H1 (cell line): Measurements from ENCODE around the gene CLDN2. TPM values are rescaled to one million over a fixed set of nuclear protein-coding genes. Genes with fewer than 3 reads are reported as not detected.

Experiments used
- CTCF ChIA-PET: fragments of 300-600 bp; sonication (Branson Sonifier 250); formaldehyde crosslinking; loops from one replicate; lab custom pipeline; 2021; ENCODE audit not compliant: partially characterized antibody; lab: Charles Lee
- POLR2A ChIA-PET: fragments of 300-600 bp; sonication (Branson Sonifier 250); formaldehyde crosslinking; loops from one replicate; lab custom pipeline; 2021; ENCODE audit warnings: inconsistent platforms; ENCODE audit not compliant: partially characterized antibody; lab: Charles Lee
- DNase-seq, 2 experiments: peaks; one replicate each; pipeline versions ENCODE4 v3.0.0 to v3.0.0-alpha.2; 2010 to 2022; ENCODE audit warnings: low spot score in 2 of 2, low read depth in 1 of 2, mixed read lengths in 1 of 2
- FAIRE-seq: peaks from 2 replicates; lab custom pipeline; 2011; peaks lifted over from hg19 to GRCh38; lab: Jason Lieb, UNC
- H2AFZ ChIP-seq: 2 replicates; pipeline ENCODE4 v1.8.1; 2012; ENCODE audit warnings: low read length, inconsistent platforms
- H2AK5ac ChIP-seq: 2 replicates; pipeline ENCODE4 v1.6.1; 2013; ENCODE audit warnings: low read depth, low read length
- H2BK120ac ChIP-seq: replicated peaks from 2 replicates; pipeline ENCODE3; 2013; ENCODE audit warnings: low read depth, low read length, inconsistent platforms
- H2BK12ac ChIP-seq: 2 replicates; pipeline ENCODE4 v1.6.1; 2013; ENCODE audit warnings: low read depth, low read length
- H2BK15ac ChIP-seq: 2 replicates; pipeline ENCODE4 v1.6.1; 2013; ENCODE audit warnings: low read length
- H2BK20ac ChIP-seq: 2 replicates; pipeline ENCODE4 v1.6.1; 2013; ENCODE audit warnings: low read length
- H2BK5ac ChIP-seq: 2 replicates; pipeline ENCODE4 v1.6.1; 2013; ENCODE audit warnings: low read depth, low read length
- H3K14ac ChIP-seq: 2 replicates; pipeline ENCODE4 v1.6.1; 2013; ENCODE audit warnings: inconsistent platforms; ENCODE audit not compliant: insufficient read length
- H3K18ac ChIP-seq: 2 replicates; pipeline ENCODE4 v1.6.1; 2013; ENCODE audit warnings: low read length; ENCODE audit errors: extremely low read depth
- H3K23ac ChIP-seq: 2 replicates; pipeline ENCODE4 v1.6.1; 2013; ENCODE audit warnings: inconsistent platforms; ENCODE audit not compliant: insufficient read length
- H3K23me2 ChIP-seq: 2 replicates; pipeline ENCODE4 v1.6.1; 2013; ENCODE audit warnings: low read depth, low read length
- H3K27ac ChIP-seq: 2 replicates; pipeline ENCODE4 v1.6.1; 2011; ENCODE audit warnings: low read depth, low read length, inconsistent platforms
- H3K27me3 ChIP-seq, 4 experiments: replicated peaks in 1 of 4; 1 replicate in 1 of 4; 2 replicates in 3 of 4; pipeline versions ENCODE4 v1.6.1 to v1.8.1; 2011 to 2013; ENCODE audit warnings: low read length in 3 of 4, mild to moderate bottlenecking in 3 of 4, inconsistent platforms in 2 of 4, mixed read lengths in 2 of 4, moderate library complexity in 1 of 4; ENCODE audit not compliant: control insufficient read depth in 3 of 4, insufficient read depth in 3 of 4; ENCODE audit errors: extremely low read depth in 1 of 4
- H3K36me3 ChIP-seq, 4 experiments: 2 replicates each; pipeline versions ENCODE4 v1.6.1 to v1.8.1; 2011 to 2013; ENCODE audit warnings: mild to moderate bottlenecking in 4 of 4, low read length in 3 of 4, moderate library complexity in 2 of 4, control low read depth in 1 of 4, inconsistent platforms in 1 of 4; ENCODE audit not compliant: insufficient read depth in 4 of 4, control insufficient read depth in 2 of 4
- H3K4ac ChIP-seq: replicated peaks from 2 replicates; pipeline ENCODE3; 2013; ENCODE audit warnings: low read length, low read depth, mixed read lengths, inconsistent platforms; ENCODE audit not compliant: insufficient read length
- H3K4me1 ChIP-seq, 4 experiments: replicated peaks in 1 of 4; 1 replicate in 1 of 4; 2 replicates in 3 of 4; pipeline versions ENCODE4 v1.6.1 to v1.8.1; 2011 to 2013; ENCODE audit warnings: low read length in 3 of 4, inconsistent platforms in 2 of 4, mixed read lengths in 1 of 4; ENCODE audit not compliant: insufficient read depth in 4 of 4, control insufficient read depth in 3 of 4
- H3K4me2 ChIP-seq, 2 experiments: 2 replicates each; pipeline versions ENCODE4 v1.6.1 to v1.8.1; 2011 to 2013; ENCODE audit warnings: low read depth in 2 of 2, low read length in 2 of 2, control low read depth in 1 of 2, inconsistent platforms in 1 of 2, mild to moderate bottlenecking in 1 of 2; ENCODE audit not compliant: insufficient read depth in 1 of 2
- H3K4me3 ChIP-seq, 4 experiments: fragments of 200-600, 300-600 bp in 1 of 4; sonication (generic), shearing (Covaris generic), sonication (Bioruptor Twin) in 1 of 4; 2 replicates each; pipeline versions ENCODE4 v1.5.1 to v1.8.1; 2011 to 2016; ENCODE audit warnings: low read length in 4 of 4, low read depth in 3 of 4, control low read depth in 2 of 4, inconsistent platforms in 2 of 4, mild to moderate bottlenecking in 2 of 4, mixed read lengths in 1 of 4, moderate library complexity in 1 of 4; ENCODE audit not compliant: insufficient read depth in 2 of 4; ENCODE audit errors: extremely low read depth in 1 of 4
- H3K56ac ChIP-seq: replicated peaks from 2 replicates; pipeline ENCODE3; 2013; ENCODE audit warnings: low read depth, mild to moderate bottlenecking, mixed read lengths, low read length, inconsistent platforms; ENCODE audit not compliant: insufficient read length
- H3K79me1 ChIP-seq: 2 replicates; pipeline ENCODE4 v1.6.1; 2013; ENCODE audit warnings: low read depth, low read length, control low read depth
- H3K79me2 ChIP-seq, 2 experiments: 2 replicates each; pipeline versions ENCODE4 v1.6.1 to v1.8.1; 2012 to 2013; ENCODE audit warnings: low read length in 2 of 2, mild to moderate bottlenecking in 2 of 2, inconsistent platforms in 1 of 2; ENCODE audit not compliant: insufficient read depth in 2 of 2, control insufficient read depth in 1 of 2
- H3K9ac ChIP-seq, 4 experiments: replicated peaks in 1 of 4; 1 replicate in 1 of 4; 2 replicates in 3 of 4; pipeline versions ENCODE4 v1.6.1 to v1.8.1; 2011 to 2013; ENCODE audit warnings: low read depth in 3 of 4, low read length in 3 of 4, control low read depth in 2 of 4, mild to moderate bottlenecking in 2 of 4, moderate library complexity in 2 of 4, inconsistent platforms in 1 of 4; ENCODE audit errors: extremely low read depth in 1 of 4
- H3K9me3 ChIP-seq, 2 experiments: 2 replicates each; pipeline versions ENCODE4 v1.6.1 to v1.8.1; 2012 to 2013; ENCODE audit warnings: mild to moderate bottlenecking in 2 of 2, moderate library complexity in 2 of 2, control low read depth in 1 of 2, inconsistent platforms in 1 of 2, low read depth in 1 of 2, low read length in 1 of 2, mixed read lengths in 1 of 2; ENCODE audit not compliant: insufficient read depth in 2 of 2
- H4K20me1 ChIP-seq, 2 experiments: replicated peaks in 1 of 2; 2 replicates each; pipeline versions ENCODE3 to v1.8.1; 2011 to 2013; ENCODE audit warnings: inconsistent platforms in 2 of 2, low read length in 2 of 2, mild to moderate bottlenecking in 1 of 2; ENCODE audit not compliant: insufficient read depth in 2 of 2, control insufficient read depth in 1 of 2
- H4K5ac ChIP-seq: 2 replicates; pipeline ENCODE4 v1.6.1; 2013; ENCODE audit warnings: low read length, low read depth, mixed read lengths, inconsistent platforms; ENCODE audit not compliant: insufficient read length
- H4K8ac ChIP-seq: 2 replicates; pipeline ENCODE4 v1.8.0; 2013; ENCODE audit warnings: mild to moderate bottlenecking, moderate library complexity, low read length, inconsistent platforms; ENCODE audit not compliant: insufficient read depth; ENCODE audit errors: extremely low read depth
- H4K91ac ChIP-seq: replicated peaks from 2 replicates; pipeline ENCODE3; 2013; ENCODE audit warnings: low read length, mixed read lengths, inconsistent platforms; ENCODE audit not compliant: insufficient read length
- KDM1A ChIP-seq: fragments of 200-600, 300-600 bp; sonication (generic); IDR thresholded peaks from 2 replicates; pipeline ENCODE4 v1.7.1; 2016; ENCODE audit warnings: mild to moderate bottlenecking, low read length, borderline replicate concordance
- whole genome bisulfite sequencing, 2 experiments: shearing (Covaris generic) in 1 of 2; methylation state at CpG; one replicate each; pipeline versions ENCODE4 v1.1.6 to v1.1.7; 2013 to 2015; ENCODE audit warnings: low lambda C conversion rate in 2 of 2, mixed read lengths in 2 of 2, inconsistent platforms in 1 of 2, low coverage in 1 of 2, missing lambda C conversion rate in 1 of 2; ENCODE audit not compliant: insufficient replicate concordance in 2 of 2, insufficient coverage in 1 of 2, insufficient read length in 1 of 2; ENCODE audit errors: extremely low coverage in 1 of 2, missing lambda C conversion rate in 1 of 2; 5-methylcytosine and 5-hydroxymethylcytosine counted together
- polyA plus RNA-seq, 7 experiments: library from polyadenylated mRNA; depleted of rRNA in 3 of 7; stranded (reverse) in 5 of 7; unstranded in 2 of 7; fragments of >200 nt in 5 of 7; fragments of 200-250 nt in 2 of 7; gene quantifications; 1 replicate in 5 of 7; 2 replicates in 1 of 7; 4 replicates in 1 of 7; pipeline versions ENCODE4 v1.2.1 to v1.2.3, GENCODE V29; 2011 to 2013; ENCODE audit warnings: missing spikeins in 2 of 7, mixed read lengths in 2 of 7
- total RNA-seq: library from RNA; stranded (reverse); fragmentation: NEBNext Ultra II Directional; extraction: Animal tissue kit (Norgen Biotek cat#: 25700); gene quantifications from 2 replicates; pipeline ENCODE4 v1.2.1, GENCODE V29; 2021

CLDN2 gene
- total and polyA plus RNA-seq, 2 of the 8 experiments (the other 6 are each of a cell fraction or from before 2014, with no cell fraction given), result 0.02 TPM; not detected in 1

GRCh38 chrX:106952988-106953387 lies 32.8 kb downstream of the CLDN2 start:
- no peak overlapping the region for H2BK15ac ChIP-seq
- H2BK120ac ChIP-seq, result no peak overlapping the region
- no peak overlapping the region for H4K91ac ChIP-seq
- no peak overlapping the region for H3K9ac ChIP-seq
- no peak for DNase-seq
- no peak overlapping the region for H2BK12ac ChIP-seq
- H3K23me2 ChIP-seq, result no peaks in the 10 kb centered on the region
- no peak overlapping the region for H4K8ac ChIP-seq
- H3K27me3 ChIP-seq, result no peaks in the 10 kb centered on the region
- H3K9me3 ChIP-seq, result no peaks in the 10 kb centered on the region
- no peak overlapping the region for H3K4me2 ChIP-seq
- H2BK5ac ChIP-seq, result no peak overlapping the region
- H3K79me2 ChIP-seq, result no peaks in the 10 kb centered on the region
- POLR2A ChIA-PET, result interaction anchor here (0.8 kb wide), 1 partner anchor 15 kb away, joined by 3 read pairs; no protein-coding TSS in a partner anchor
- no peak overlapping the region for H3K4ac ChIP-seq
- no peak overlapping the region for H3K56ac ChIP-seq
- H3K18ac ChIP-seq, result no peak overlapping the region
- H3K36me3 ChIP-seq, result no peaks in the 10 kb centered on the region; a peak in 1 of 8 replicates
- H3K14ac ChIP-seq, result no peak overlapping the region
- H2AK5ac ChIP-seq, result no peak overlapping the region
- no peaks in the 10 kb centered on the region for H4K20me1 ChIP-seq
- 100% methylated on average over 1 of the region's 1 CpG; no CpG with 5 or more reads in 1 of the 2 experiments for WGBS, 2 experiments
- no peak overlapping the region for H2AFZ ChIP-seq
- H4K5ac ChIP-seq, result no peak overlapping the region
- no peaks in the 10 kb centered on the region for H3K79me1 ChIP-seq
- TF ChIP-seq KDM1A, result no peak
- no peaks in the 10 kb centered on the region for H3K4me1 ChIP-seq
- no peak overlapping the region for H2BK20ac ChIP-seq
- CTCF ChIA-PET, result interaction anchor here (0.7 to 1.9 kb wide), 5 partner anchors 16 to 1816 kb away, joined by 3 to 13 read pairs (median 4); no protein-coding TSS in a partner anchor
- no peak for FAIRE-seq
- H3K23ac ChIP-seq, result no peak overlapping the region
- H3K4me3 ChIP-seq, result no peak overlapping the region
- no peak overlapping the region for H3K27ac ChIP-seq
